IPS-NIHi7 (cell line): Measurements from ENCODE around the gene CMTR2.

Experiments
- DNase-seq: peaks from one replicate; pipeline ENCODE4 v3.0.0; 2012; ENCODE audit warnings: mixed read lengths; ENCODE audit errors: extremely low spot score

CMTR2 gene

DNA sequence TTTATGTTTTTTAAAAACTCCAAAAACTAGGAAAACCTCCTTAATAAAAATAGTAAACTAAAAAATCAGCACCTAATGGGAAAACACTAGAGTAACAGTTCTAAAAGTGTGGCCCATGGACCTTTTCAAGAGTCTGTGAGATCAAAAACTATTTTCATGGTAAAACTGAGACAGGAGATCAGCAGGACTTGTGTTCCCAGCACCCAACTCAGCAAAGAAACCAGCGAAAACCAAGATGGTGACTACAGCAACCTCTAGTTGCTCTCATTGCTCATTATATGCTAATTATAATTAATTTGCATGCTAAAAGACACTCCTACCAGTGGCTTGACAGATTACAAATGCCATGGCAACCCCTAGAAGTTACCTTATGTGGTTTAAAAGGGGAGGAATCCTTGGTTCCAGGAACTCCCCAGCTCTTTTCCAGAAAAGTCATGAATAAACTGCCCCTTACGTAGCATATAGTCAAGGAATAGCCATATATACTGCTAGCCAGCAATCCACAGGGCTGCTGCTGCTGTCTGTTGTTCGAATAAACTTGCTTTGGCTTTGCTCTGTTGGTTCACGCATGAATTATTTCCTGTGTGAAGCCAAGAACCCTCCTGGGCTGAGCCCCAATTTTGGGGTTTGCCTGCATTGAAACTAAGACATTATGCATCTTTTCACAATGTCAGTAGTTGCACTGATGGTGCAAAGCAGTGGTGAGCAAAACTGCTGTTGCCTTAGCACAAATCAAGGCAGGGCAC lies 12.4 kb downstream of the CMTR2 start:
- no peak for DNase-seq

- no peak for DNase-seq
Observed at GRCh38 chr16:71273384-71273783, 15.8 kb downstream of the CMTR2 start.

- DNase-seq = no peak
Observed at GRCh38 chr16:71264299-71264698, 24.9 kb downstream of the CMTR2 start.

DNA sequence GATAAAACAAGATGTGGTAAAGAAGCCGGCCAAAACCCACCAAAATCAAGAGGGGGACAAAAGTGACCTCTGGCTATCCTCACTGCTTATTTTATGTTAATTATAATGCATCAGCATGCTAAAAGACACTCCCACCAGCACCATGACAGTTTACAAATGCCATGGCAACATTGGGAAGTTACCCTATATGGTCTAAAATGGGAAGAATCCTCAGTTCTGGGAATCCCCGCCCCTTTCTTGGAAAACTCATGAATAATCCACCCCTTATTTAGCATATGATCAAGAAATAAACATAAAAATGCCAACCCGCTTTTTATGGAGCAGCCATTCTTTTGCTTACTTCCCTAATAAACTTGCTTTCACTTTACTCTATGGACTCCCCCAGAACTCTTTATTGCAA lies 25.6 kb downstream of the CMTR2 start:
- no peak for DNase-seq

DNA sequence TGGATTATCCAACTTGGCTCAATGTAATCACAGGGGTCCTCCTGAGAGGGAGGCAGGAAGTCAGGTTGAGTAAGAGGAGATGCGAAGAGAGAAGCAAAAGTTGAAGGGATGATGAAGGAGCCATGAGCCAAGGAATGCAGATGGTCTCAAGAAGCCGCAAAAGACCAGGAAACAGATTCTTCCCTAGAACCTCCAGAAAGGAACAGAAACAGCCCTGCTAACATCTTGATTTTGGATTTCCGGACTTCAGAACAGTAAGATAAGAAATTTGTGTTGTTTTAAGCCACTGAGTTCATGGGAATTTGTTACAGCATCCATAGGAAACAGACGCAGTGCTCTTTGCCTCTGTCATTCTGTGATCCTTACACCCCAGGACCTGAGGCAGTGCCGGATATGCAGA lies 26.8 kb downstream of the CMTR2 start:
- DNase-seq = no peak

DNA sequence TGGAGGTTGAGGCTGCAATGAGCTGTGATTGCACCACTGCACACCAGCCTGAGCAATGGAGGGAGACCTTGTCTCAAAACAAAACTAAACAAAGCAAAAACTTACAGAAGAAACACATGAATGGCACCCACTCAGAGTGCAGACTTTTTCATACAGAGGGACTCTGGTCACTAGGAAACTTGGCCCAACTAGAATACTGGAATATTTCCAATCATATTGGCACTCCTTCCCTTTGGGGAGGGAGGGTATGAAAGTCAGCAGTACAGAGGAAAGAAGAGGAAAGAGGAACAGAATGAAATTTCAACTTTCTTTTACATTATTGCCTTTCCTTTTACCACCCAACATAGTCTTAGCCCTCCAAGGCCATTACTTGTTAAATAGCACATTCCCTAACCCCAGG lies 28.2 kb downstream of the CMTR2 start:
- DNase-seq = no peak

- no peak for DNase-seq
Observed at GRCh38 chr16:71259086-71259485, 30.1 kb downstream of the CMTR2 start.

GRCh38 chr16:71258372-71258771 lies 30.8 kb downstream of the CMTR2 start:
- no peak for DNase-seq

DNA sequence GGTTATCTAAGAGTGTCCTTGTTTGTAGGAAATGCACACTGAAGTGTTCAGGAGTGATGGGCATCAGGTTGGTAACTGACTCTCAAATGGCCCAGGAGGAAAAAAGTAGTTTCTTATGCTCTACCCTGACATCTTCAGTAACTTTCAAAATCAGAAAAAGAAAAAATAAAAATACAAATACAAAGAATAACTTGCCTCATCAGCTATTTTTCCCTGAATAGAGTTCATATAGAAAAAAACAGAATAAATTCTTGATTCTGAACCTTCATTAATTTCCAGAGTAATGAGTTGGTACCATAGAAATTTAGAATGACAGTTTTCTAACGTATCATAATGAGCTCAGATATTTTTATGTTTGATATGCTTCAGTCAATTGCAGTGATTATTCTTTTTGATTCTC lies 31.4 kb downstream of the CMTR2 start:
- no peak for DNase-seq

GRCh38 chr16:71255721-71256120 lies 33.5 kb downstream of the CMTR2 start:
- DNase-seq = no peak

- no peak for DNase-seq
Observed at GRCh38 chr16:71254832-71255525, 34.2 kb downstream of the CMTR2 start.

DNA sequence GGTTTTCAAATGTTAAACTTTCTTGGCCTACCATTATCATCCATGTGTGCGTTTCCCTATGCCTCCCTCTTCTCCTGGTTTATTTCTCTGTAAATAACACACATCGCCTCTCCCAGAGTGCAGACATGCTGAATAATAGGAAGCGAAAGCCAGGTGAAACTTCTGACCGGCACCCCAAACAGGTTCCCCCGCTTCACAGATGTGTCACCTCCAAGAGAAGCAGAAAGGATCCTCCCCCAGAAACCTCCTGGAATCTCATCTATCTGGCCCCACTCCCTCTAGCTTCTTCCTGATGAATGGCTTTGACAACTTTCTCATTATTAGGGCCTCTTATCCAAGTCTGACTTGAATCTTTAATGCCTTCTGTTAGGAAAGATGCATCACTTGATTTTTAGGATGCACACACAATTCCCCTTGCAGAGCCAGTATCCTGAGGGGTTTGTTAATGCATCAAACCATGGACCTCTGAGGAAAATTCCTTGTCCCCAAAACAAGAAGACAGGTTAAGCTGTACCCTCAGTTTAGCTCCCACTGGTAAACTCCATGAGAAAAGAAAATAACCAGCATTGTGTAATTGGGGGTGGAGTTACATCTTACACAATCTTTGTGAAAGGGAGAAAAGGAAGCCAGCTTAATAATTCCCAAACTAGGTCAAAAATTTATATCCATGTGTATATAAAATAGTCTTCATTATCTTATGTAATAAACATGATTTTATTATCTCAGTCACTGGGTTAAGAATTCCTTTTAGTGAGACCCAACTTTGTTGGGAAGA lies 38.6 kb downstream of the CMTR2 start:
- DNase-seq = no peak

DNA sequence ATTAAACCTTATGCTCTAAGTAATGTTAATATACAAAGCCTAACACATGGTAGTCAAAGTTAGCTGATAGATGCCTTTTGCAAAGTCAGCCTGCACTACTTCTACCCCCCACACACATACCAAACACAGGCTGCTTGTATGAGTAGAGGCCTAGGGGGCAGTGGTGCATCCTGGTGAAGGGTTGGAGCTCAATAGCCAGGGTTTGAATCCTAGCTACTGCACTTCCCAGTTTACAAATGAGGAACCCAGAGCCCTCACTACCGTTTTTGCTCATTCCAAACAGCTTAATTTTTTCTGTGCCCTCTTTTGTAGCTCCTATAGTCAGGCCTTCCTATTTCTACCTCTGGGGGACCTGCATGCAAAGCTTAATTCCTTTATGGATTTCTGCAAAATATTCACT lies 39.8 kb downstream of the CMTR2 start:
- DNase-seq = peak; percentile 50

- DNase-seq = no peak
Observed at GRCh38 chr16:71247478-71247877, 41.7 kb downstream of the CMTR2 start.

GRCh38 chr16:71246309-71246708 lies 42.9 kb downstream of the CMTR2 start:
- DNase-seq = no peak

DNA sequence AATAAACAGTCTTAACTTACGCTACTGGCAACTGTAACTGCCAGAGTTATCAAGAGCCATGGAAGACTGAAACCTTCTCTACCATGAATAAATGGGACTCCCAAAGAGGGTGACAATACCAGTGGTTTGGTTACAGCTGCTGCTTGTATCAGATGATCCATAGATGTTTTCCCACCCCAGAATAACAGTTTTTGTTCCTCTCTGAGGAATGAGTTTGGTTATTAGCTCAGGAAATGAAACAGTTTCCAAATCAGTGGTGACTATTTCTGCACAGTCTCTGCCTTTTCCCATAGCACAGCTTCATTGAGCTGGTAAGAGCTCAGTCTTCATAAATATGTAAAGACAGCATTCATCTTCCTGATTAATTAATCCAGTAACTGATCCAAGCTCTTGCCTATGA lies 44.7 kb downstream of the CMTR2 start:
- DNase-seq = no peak

DNA sequence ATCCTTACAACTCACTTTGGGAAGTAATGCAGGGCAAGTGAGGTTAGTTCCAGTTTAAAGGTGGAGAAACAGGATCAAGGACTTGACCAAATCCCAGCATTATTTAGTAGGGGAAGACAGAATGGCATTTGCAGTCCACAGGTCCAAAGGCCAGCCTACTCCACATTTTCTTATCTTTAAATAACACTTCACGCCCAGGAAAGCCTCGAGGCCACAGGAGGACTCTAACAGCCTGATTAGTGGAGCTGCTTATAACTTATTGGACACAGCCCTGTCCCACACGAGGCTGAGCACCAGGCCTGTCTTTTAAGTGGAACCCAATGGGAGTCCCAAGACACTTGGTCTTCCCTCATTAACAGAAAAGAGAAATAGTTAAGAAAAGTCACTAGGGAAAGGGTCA lies 46.6 kb downstream of the CMTR2 start:
- no peak for DNase-seq

GRCh38 chr16:71242036-71242435 lies 47.2 kb downstream of the CMTR2 start:
- DNase-seq = no peak
